ENCODE data around the gene UPB1.

The UPB1 gene

DNA sequence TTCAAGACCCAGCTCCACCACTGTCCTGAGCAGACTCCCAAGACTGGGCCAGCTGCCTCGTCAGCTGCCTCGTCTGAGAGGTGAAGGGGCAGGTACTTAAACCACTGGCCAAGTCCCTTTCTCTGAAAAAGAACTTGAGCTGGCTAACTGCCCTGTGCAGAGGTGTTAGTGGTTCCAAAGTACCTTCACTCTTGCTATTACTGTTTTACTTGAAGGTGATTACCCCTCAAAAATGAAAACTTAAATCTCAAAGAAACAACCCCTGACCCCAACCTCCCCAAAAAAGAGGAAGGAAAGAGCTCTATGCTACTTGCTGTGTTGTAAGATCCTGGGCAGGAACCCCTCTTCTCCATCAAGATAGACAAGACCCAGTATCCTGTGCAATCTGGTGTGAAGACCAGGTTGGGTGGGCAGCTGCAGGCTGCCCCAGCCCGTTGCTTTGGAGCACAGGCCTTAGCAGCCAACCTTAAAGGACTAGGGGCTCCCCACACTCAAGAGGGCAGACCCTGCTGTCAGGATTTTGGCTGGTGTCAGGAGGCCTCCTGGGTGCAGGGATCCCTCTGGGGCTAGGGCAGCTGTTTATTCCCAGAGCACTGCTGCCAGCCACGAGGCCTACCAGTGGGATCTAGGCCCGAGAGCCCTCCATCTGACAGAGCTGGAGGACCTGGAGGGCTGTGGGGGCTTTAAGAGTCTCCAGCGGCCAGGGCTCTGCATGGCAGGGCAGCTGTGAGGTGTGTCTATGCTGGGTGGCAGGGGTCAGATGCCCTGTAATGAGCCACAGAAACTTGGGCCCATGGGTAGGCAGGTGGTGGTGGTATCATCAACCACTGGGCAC lies 46.8 kb downstream of the UPB1 start:
- no peak overlapping the region for H3K4me3 ChIP-seq (ENCODE audit: low read length)
- H4K20me1 ChIP-seq (ENCODE audit: insufficient read depth, low read length): no peaks in the 10 kb centered on the region
- H3K9ac ChIP-seq (ENCODE audit: low read length): no peak overlapping the region
- H3K9me2 ChIP-seq (replicated peaks; ENCODE audit: insufficient read depth, low read length): no peaks in the 10 kb centered on the region
- H3K4me2 ChIP-seq (ENCODE audit: low read depth, low read length): no peak overlapping the region
- H3K27ac ChIP-seq (ENCODE audit: low read length): no peak overlapping the region
- peaks cover 8% of the 10 kb centered on the region; the same call in 1 of the 2 replicates for H3K79me2 ChIP-seq (ENCODE audit: low read length)
- H2AFZ ChIP-seq (ENCODE audit: low read length): no peak overlapping the region
- TF ChIP-seq EZH2phosphoT487 (IDR thresholded peaks at IDR 0.05; ENCODE audit: low read length) (no peak), CTCF (IDR thresholded peaks at IDR 0.05; ENCODE audit: low read length) (no peak), EZH2 (optimal IDR thresholded peaks at IDR 0.05; ENCODE audit: low read depth, low read length) (no peak)
- H3K36me3 ChIP-seq (replicated peaks; ENCODE audit: insufficient read depth, low read length): peaks cover 10% of the 10 kb centered on the region; the same call in 1 of the 2 replicates
- no peaks in the 10 kb centered on the region for H3K27me3 ChIP-seq (replicated peaks; ENCODE audit: insufficient read depth, low read length)
- DNase-seq: no peak
- H3K9me3 ChIP-seq (replicated peaks; ENCODE audit: insufficient read depth, low read length): no peaks in the 10 kb centered on the region
- H3K4me1 ChIP-seq (ENCODE audit: low read length): no peaks in the 10 kb centered on the region
- H3F3A ChIP-seq (ENCODE audit: insufficient read depth, low read length): no peaks in the 10 kb centered on the region

GRCh38 chr22:24542641-24543040 lies 47.5 kb downstream of the UPB1 start:
- H4K20me1 ChIP-seq (ENCODE audit: insufficient read depth, low read length): no peaks in the 10 kb centered on the region
- H3K4me1 ChIP-seq (ENCODE audit: low read length): no peaks in the 10 kb centered on the region
- H3K27ac ChIP-seq (ENCODE audit: low read length): no peak overlapping the region
- H3K9me3 ChIP-seq (replicated peaks; ENCODE audit: insufficient read depth, low read length): no peaks in the 10 kb centered on the region
- no peak overlapping the region for H2AFZ ChIP-seq (ENCODE audit: low read length)
- no peaks in the 10 kb centered on the region for H3K9me2 ChIP-seq (replicated peaks; ENCODE audit: insufficient read depth, low read length)
- no peaks in the 10 kb centered on the region for H3F3A ChIP-seq (ENCODE audit: insufficient read depth, low read length)
- TF ChIP-seq EZH2 (optimal IDR thresholded peaks at IDR 0.05; ENCODE audit: low read depth, low read length) (no peak), CTCF (IDR thresholded peaks at IDR 0.05; ENCODE audit: low read length) (no peak), EZH2phosphoT487 (IDR thresholded peaks at IDR 0.05; ENCODE audit: low read length) (no peak)
- no peak overlapping the region for H3K4me2 ChIP-seq (ENCODE audit: low read depth, low read length)
- H3K79me2 ChIP-seq (ENCODE audit: low read length): peaks cover 12% of the 10 kb centered on the region
- H3K4me3 ChIP-seq (ENCODE audit: low read length): no peak overlapping the region
- H3K27me3 ChIP-seq (replicated peaks; ENCODE audit: insufficient read depth, low read length): no peaks in the 10 kb centered on the region
- DNase-seq: no peak
- H3K36me3 ChIP-seq (replicated peaks; ENCODE audit: insufficient read depth, low read length): peaks cover 14% of the 10 kb centered on the region; the same call in 1 of the 2 replicates
- no peak overlapping the region for H3K9ac ChIP-seq (ENCODE audit: low read length)

DNA sequence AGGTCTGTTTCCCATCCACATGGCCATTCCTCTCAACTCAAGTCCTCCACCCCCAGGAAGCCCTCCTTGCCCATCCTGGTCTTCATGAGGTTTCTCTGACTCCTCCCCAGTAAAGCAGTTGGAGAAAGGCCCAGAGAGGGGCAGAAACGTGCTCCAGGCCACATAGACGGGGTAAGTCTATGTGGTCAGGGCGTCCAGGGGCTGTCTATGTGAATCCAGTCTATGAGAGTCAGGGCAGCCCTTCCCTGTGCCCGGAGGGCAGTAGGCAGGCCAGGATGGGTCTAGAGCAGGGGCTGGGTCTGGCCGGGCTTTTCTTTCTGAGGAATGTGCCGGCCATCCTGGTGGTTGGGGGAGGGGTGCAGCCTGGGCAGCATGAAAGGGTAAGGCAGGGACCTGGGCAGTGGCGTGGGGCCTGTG lies 48.1 kb downstream of the UPB1 start:
- TF ChIP-seq EZH2phosphoT487 (IDR thresholded peaks at IDR 0.05; ENCODE audit: low read length): no peak
- no peak for TF ChIP-seq CTCF (IDR thresholded peaks at IDR 0.05; ENCODE audit: low read length)
- TF ChIP-seq EZH2 (optimal IDR thresholded peaks at IDR 0.05; ENCODE audit: low read depth, low read length): no peak
- H3K9me2 ChIP-seq (replicated peaks; ENCODE audit: insufficient read depth, low read length): no peaks in the 10 kb centered on the region
- H3K4me3 ChIP-seq (ENCODE audit: low read length): no peak overlapping the region
- no peaks in the 10 kb centered on the region for H3K4me1 ChIP-seq (ENCODE audit: low read length)
- no peak overlapping the region for H3K27ac ChIP-seq (ENCODE audit: low read length)
- no peak for DNase-seq
- no peaks in the 10 kb centered on the region for H3F3A ChIP-seq (ENCODE audit: insufficient read depth, low read length)
- no peaks in the 10 kb centered on the region for H4K20me1 ChIP-seq (ENCODE audit: insufficient read depth, low read length)
- no peaks in the 10 kb centered on the region for H3K9me3 ChIP-seq (replicated peaks; ENCODE audit: insufficient read depth, low read length)
- peaks cover 14% of the 10 kb centered on the region; the same call in 1 of the 2 replicates for H3K36me3 ChIP-seq (replicated peaks; ENCODE audit: insufficient read depth, low read length)
- H3K4me2 ChIP-seq (ENCODE audit: low read depth, low read length): no peak overlapping the region
- peaks cover 17% of the 10 kb centered on the region for H3K79me2 ChIP-seq (ENCODE audit: low read length)
- no peak overlapping the region for H3K9ac ChIP-seq (ENCODE audit: low read length)
- no peaks in the 10 kb centered on the region for H3K27me3 ChIP-seq (replicated peaks; ENCODE audit: insufficient read depth, low read length)
- H2AFZ ChIP-seq (ENCODE audit: low read length): no peak overlapping the region
